CD4-positive, alpha-beta T cell (primary cell): ENCODE results near the gene TEX14. TPM values are rescaled to one million over a fixed set of nuclear protein-coding genes. Genes with fewer than 3 reads are reported as not detected.
A peak's percentile ranks its signal among the peaks of the same experiment; 100 is the strongest.
"Not testable (repeated sequence)": the region's sequence is repeated elsewhere in the genome, so short reads cannot be mapped to it uniquely, and the experiment has no call there.

Source experiments
- ATAC-seq: fragments of 200-7000 bp; cut with Tn5 transposase; one replicate; pipeline ENCODE4 v1.10.0; 2022; ENCODE audit warnings: mild to moderate bottlenecking; ENCODE audit not compliant: poor library complexity
- CTCF ChIA-PET: fragments of 350-600 bp; sonication (Branson Sonifier 250); formaldehyde crosslinking; loops from one replicate; lab custom pipeline; 2021; ENCODE audit warnings: antibody characterized with exemption, inconsistent platforms; lab: Charles Lee
- POLR2A ChIA-PET: fragments of 350-600 bp; sonication (Branson Sonifier 250); formaldehyde crosslinking; loops from one replicate; lab custom pipeline; 2021; ENCODE audit warnings: antibody characterized with exemption, inconsistent platforms; lab: Charles Lee
- DNase-seq, 14 experiments: peaks; one replicate each; pipeline ENCODE4 v3.0.0-alpha.2; 2013 to 2020; ENCODE audit warnings: mixed read lengths in 2 of 14
- H3K27ac ChIP-seq, 2 donors: one replicate each; pipeline versions ENCODE4 v1.5.1 to v1.7.0; 2013; ENCODE audit warnings: low read length in 2 of 2, low read depth in 1 of 2, mild to moderate bottlenecking in 1 of 2
- H3K27me3 ChIP-seq, 2 experiments: 1 replicate in 1 of 2; 2 replicates in 1 of 2; pipeline versions ENCODE4 v1.6.1 to v1.7.0; 2013; ENCODE audit warnings: low read length in 2 of 2, control low read depth in 1 of 2, mild to moderate bottlenecking in 1 of 2, moderate library complexity in 1 of 2; ENCODE audit not compliant: insufficient read depth in 2 of 2, control insufficient read depth in 1 of 2
- H3K36me3 ChIP-seq: one replicate; pipeline ENCODE4 v1.6.1; 2013; ENCODE audit warnings: low read length, control low read depth; ENCODE audit not compliant: insufficient read depth
- H3K4me1 ChIP-seq: one replicate; pipeline ENCODE4 v1.6.1; 2013; ENCODE audit warnings: low read length, control low read depth; ENCODE audit not compliant: insufficient read depth
- H3K4me3 ChIP-seq: one replicate; pipeline ENCODE4 v1.5.1; 2013; ENCODE audit warnings: mild to moderate bottlenecking, low read length, moderate library complexity
- H3K9me3 ChIP-seq, 2 experiments: 1 replicate in 1 of 2; 2 replicates in 1 of 2; pipeline versions ENCODE4 v1.6.1 to v1.7.0; 2013; ENCODE audit warnings: low read length in 2 of 2, mild to moderate bottlenecking in 2 of 2, control low read depth in 1 of 2, moderate library complexity in 1 of 2; ENCODE audit not compliant: control insufficient read depth in 1 of 2, insufficient read depth in 1 of 2
- H3K27ac Mint-ChIP-seq: one replicate; pipeline ENCODE4 v1.8.0; 2020; ENCODE audit warnings: mixed read lengths
- H3K27me3 Mint-ChIP-seq: one replicate; pipeline ENCODE4 v1.8.0; 2021; ENCODE audit warnings: mixed read lengths
- H3K36me3 Mint-ChIP-seq: one replicate; pipeline ENCODE4 v1.8.0; 2021; ENCODE audit warnings: low read depth, mixed read lengths
- H3K4me1 Mint-ChIP-seq: one replicate; pipeline ENCODE4 v1.8.0; 2021; ENCODE audit warnings: low read depth, mixed read lengths
- H3K4me3 Mint-ChIP-seq: one replicate; pipeline ENCODE4 v1.8.0; 2020; ENCODE audit warnings: mild to moderate bottlenecking, mixed read lengths
- H3K9me3 Mint-ChIP-seq: one replicate; pipeline ENCODE4 v1.8.0; 2020; ENCODE audit warnings: mixed read lengths
- CTCF ChIP-seq: fragments of 200-600 bp; IDR thresholded peaks from one replicate; pipeline ENCODE4 v1.8.0; 2022; ENCODE audit warnings: antibody characterized with exemption, mild to moderate bottlenecking
- intact Hi-C, 2 experiments: fragments of 100-400 bp; cut with DNase I in 1 of 2; cut with micrococcal nuclease in 1 of 2; formaldehyde crosslinking; loops; one replicate each; pipeline versions ENCODE4 v1.15.1 to v1.9.0; 2023 to 2025; cut with DNase I, micrococcal nuclease
- total RNA-seq, 174 experiments: library from RNA in 2 of 174; stranded (reverse) in 2 of 174; gene quantifications; one replicate each; pipeline ENCODE4 v1.2.3 and lab custom pipeline; 2021 to 2026

TEX14 gene
- total RNA-seq, 2 experiments from 2014 or later: 0.47 to 0.66 TPM

GRCh38 chr17:58693208-58693607, 1.4 kb upstream of the TEX14 start:
- Mint-ChIP-seq H3K36me3 (peaks cover 32% of the 10 kb centered on the region), H3K4me1 (peaks cover 28% of the 10 kb centered on the region), H3K27me3 (no peaks in the 10 kb centered on the region), H3K9me3 (no peaks in the 10 kb centered on the region), H3K27ac (peak overlapping the region; percentile 86), H3K4me3 (peak overlapping the region; percentile 93)
- peaks cover 13% of the 10 kb centered on the region for H3K4me1 ChIP-seq
- ATAC-seq (no peak), DNase-seq (no peak)
- no peaks in the 10 kb centered on the region for H3K9me3 ChIP-seq
- ChIA-PET CTCF (interaction anchor here (0.8 to 2.1 kb wide), 2 partner anchors 87 to 174 kb away, joined by 3 to 7 read pairs; no protein-coding TSS in a partner anchor), POLR2A (interaction anchor here (1.2 to 3.2 kb wide), 6 partner anchors 34 to 413 kb away, joined by 3 to 33 read pairs (median 10); partner anchors contain the start of genes HSF5 and TRIM37)
- intact Hi-C loops: loop anchor here (2.0 to 10.0 kb wide), 6 partner anchors 34 to 462 kb away; partner anchors contain the start of genes PRR11 (in 1 of the 2), SKA2 (in 1 of the 2) and TRIM37 (in 1 of the 2)
- peaks cover 10% of the 10 kb centered on the region for H3K36me3 ChIP-seq
- no peak for TF ChIP-seq CTCF
- peak overlapping the region; percentile 79 for H3K4me3 ChIP-seq
- peak overlapping the region; percentile 66 to 83 for H3K27ac ChIP-seq
- no peaks in the 10 kb centered on the region for H3K27me3 ChIP-seq

GRCh38 chr17:58692239-58693055, 602 bp upstream of the TEX14 start, which contains the start of gene RAD51C:
TSS of gene RAD51C (plus strand) at chr17:58692602. CDS start at chr17:58692644, 42 bp downstream.
- no peaks in the 10 kb centered on the region for H3K27me3 Mint-ChIP-seq
- intact Hi-C loops: loop anchor here (2.0 to 10.0 kb wide), 6 partner anchors 34 to 462 kb away; partner anchors contain the start of genes PRR11 (in 1 of the 2), SKA2 (in 1 of the 2) and TRIM37 (in 1 of the 2)
- peak; percentile 70 to 92 (median 84) for DNase-seq
- peaks cover 28% of the 10 kb centered on the region for H3K4me1 Mint-ChIP-seq
- peak within 1 kb of the TSS; percentile 93 for H3K4me3 Mint-ChIP-seq
- H3K4me1 ChIP-seq: peaks cover 13% of the 10 kb centered on the region
- peaks cover 30% of the 10 kb centered on the region for H3K36me3 Mint-ChIP-seq
- peak; percentile 96 for ATAC-seq
- H3K27ac ChIP-seq: peak within 1 kb of the TSS; percentile 66 to 83
- peak within 1 kb of the TSS; percentile 86 for H3K27ac Mint-ChIP-seq
- peaks cover 10% of the 10 kb centered on the region for H3K36me3 ChIP-seq
- H3K27me3 ChIP-seq: no peaks in the 10 kb centered on the region
- H3K4me3 ChIP-seq: peak within 1 kb of the TSS; percentile 79
- ChIA-PET POLR2A (interaction anchor here (0.8 to 3.2 kb wide), 7 partner anchors 25 to 414 kb away, joined by 3 to 33 read pairs (median 7); partner anchors contain the start of genes HSF5 and TRIM37), CTCF (interaction anchor here (0.8 to 2.1 kb wide), 2 partner anchors 86 to 174 kb away, joined by 3 to 7 read pairs; no protein-coding TSS in a partner anchor)
- no peaks in the 10 kb centered on the region for H3K9me3 Mint-ChIP-seq
- no peaks in the 10 kb centered on the region for H3K9me3 ChIP-seq
- TF ChIP-seq CTCF: no peak

GRCh38 chr17:58690033-58690432, 1.8 kb downstream of the TEX14 start:
- not testable (repeated sequence) for DNase-seq, H3K36me3 ChIP-seq, H3K9me3 Mint-ChIP-seq, H3K27ac ChIP-seq, H3K4me3 ChIP-seq, H3K27me3 Mint-ChIP-seq, ATAC-seq, H3K27ac Mint-ChIP-seq, H3K27me3 ChIP-seq, H3K9me3 ChIP-seq, H3K4me3 Mint-ChIP-seq
- peaks cover 22% of the 10 kb centered on the region for H3K4me1 Mint-ChIP-seq
- H3K36me3 Mint-ChIP-seq: peaks cover 12% of the 10 kb centered on the region
- intact Hi-C loops: loop anchor here (2.0 to 10.0 kb wide), 6 partner anchors 57 to 465 kb away; partner anchors contain the start of genes PRR11 (in 1 of the 2), SKA2 (in 1 of the 2) and TRIM37 (in 1 of the 2)
- ChIA-PET CTCF (interaction anchor here (1.0 kb wide), 1 partner anchor 171 kb away, joined by 3 read pairs; no protein-coding TSS in a partner anchor), POLR2A (interaction anchor here (1.0 to 3.2 kb wide), 2 partner anchors 58 to 171 kb away, joined by 4 to 21 read pairs; no protein-coding TSS in a partner anchor)
- peaks cover 13% of the 10 kb centered on the region for H3K4me1 ChIP-seq
